ENCODE data around the gene POLR3C. TPM values are rescaled to one million over a fixed set of nuclear protein-coding genes. Genes with fewer than 3 reads are reported as not detected.

The POLR3C gene
- total RNA-seq, 2 donors from 2014 or later: 32.7 to 37.9 TPM

GRCh38 chr1:145778146-145778540 lies 45.9 kb upstream of the POLR3C start:
- peaks cover 27% of the 10 kb centered on the region for H3K4me1 Mint-ChIP-seq
- Histone ChIP-seq H3K9ac (ENCODE audit: extremely low read depth, low read length, poor library complexity, severe bottlenecking) (no peak overlapping the region), H3K9me3 (ENCODE audit: control insufficient read depth, low read length) (peaks cover 4% of the 10 kb centered on the region), H3K4me3 (ENCODE audit: low read length) (no peak overlapping the region), H3K27ac (ENCODE audit: low read depth, low read length) (no peak overlapping the region), H3K36me3 (ENCODE audit: control insufficient read depth, insufficient read depth, low read length) (peaks cover 25% of the 10 kb centered on the region), H3K4me1 (ENCODE audit: control insufficient read depth, insufficient read depth, low read length) (no peaks in the 10 kb centered on the region), H3K27me3 (ENCODE audit: control insufficient read depth, insufficient read depth, low read length, poor library complexity, severe bottlenecking) (no peaks in the 10 kb centered on the region)
- no peaks in the 10 kb centered on the region for H3K9me3 Mint-ChIP-seq
- peaks cover 28% of the 10 kb centered on the region for H3K36me3 Mint-ChIP-seq (ENCODE audit: low read depth)
- DNase-seq: no peak
- no peak for TF ChIP-seq CTCF (conservative IDR thresholded peaks at IDR 0.05)
- no peak overlapping the region for H3K4me3 Mint-ChIP-seq
- H3K27me3 Mint-ChIP-seq (ENCODE audit: insufficient read depth): no peaks in the 10 kb centered on the region
- WGBS, 2 experiments (ENCODE audit: insufficient coverage in 1 of 2, insufficient read length in 1 of 2): no CpG with 5 or more reads among the region's 1 CpG
- no peak overlapping the region for H3K27ac Mint-ChIP-seq

- Mint-ChIP-seq H3K9me3 (no peaks in the 10 kb centered on the region), H3K27ac (peak overlapping the region; percentile 63)
- no peak overlapping the region for H3K27ac ChIP-seq (ENCODE audit: low read depth, low read length)
These were observed 41.5 kb upstream of the POLR3C start for GRCh38 chr1:145782272-145783099.

GRCh38 chr1:145784409-145784808 lies 39.6 kb upstream of the POLR3C start:
- Histone ChIP-seq H3K27ac (ENCODE audit: low read depth, low read length) (no peak overlapping the region), H3K9ac (ENCODE audit: extremely low read depth, low read length, poor library complexity, severe bottlenecking) (no peak overlapping the region), H3K4me3 (ENCODE audit: low read length) (no peak overlapping the region), H3K4me1 (ENCODE audit: control insufficient read depth, insufficient read depth, low read length) (peaks cover 19% of the 10 kb centered on the region), H3K36me3 (ENCODE audit: control insufficient read depth, insufficient read depth, low read length) (peaks cover 28% of the 10 kb centered on the region), H3K9me3 (ENCODE audit: control insufficient read depth, low read length) (no peaks in the 10 kb centered on the region), H3K27me3 (ENCODE audit: control insufficient read depth, insufficient read depth, low read length, poor library complexity, severe bottlenecking) (no peaks in the 10 kb centered on the region)
- H3K27ac Mint-ChIP-seq: no peak overlapping the region
- H3K4me1 Mint-ChIP-seq: peaks cover 47% of the 10 kb centered on the region
- H3K9me3 Mint-ChIP-seq: no peaks in the 10 kb centered on the region
- no peak for DNase-seq
- H3K27me3 Mint-ChIP-seq (ENCODE audit: insufficient read depth): no peaks in the 10 kb centered on the region
- 83 to 96% methylated on average over 1 to 3 of the region's 3 CpGs for WGBS, 2 experiments (ENCODE audit: insufficient coverage in 1 of 2, insufficient read length in 1 of 2)
- no peak overlapping the region for H3K4me3 Mint-ChIP-seq
- H3K36me3 Mint-ChIP-seq (ENCODE audit: low read depth): peaks cover 29% of the 10 kb centered on the region
- TF ChIP-seq CTCF (conservative IDR thresholded peaks at IDR 0.05): no peak

More at GRCh38 chr1:145782272-145783099, 41.5 kb upstream of the POLR3C start:
- H3K4me3 ChIP-seq (ENCODE audit: low read length): no peak overlapping the region
- 92% methylated on average over 5 to 10 of the region's 10 CpGs for WGBS, 2 experiments (ENCODE audit: insufficient coverage in 1 of 2, insufficient read length in 1 of 2)
- no peak for DNase-seq
- no peak for TF ChIP-seq CTCF (conservative IDR thresholded peaks at IDR 0.05)
- peaks cover 22% of the 10 kb centered on the region for H3K36me3 ChIP-seq (ENCODE audit: control insufficient read depth, insufficient read depth, low read length)
- H3K4me1 ChIP-seq (ENCODE audit: control insufficient read depth, insufficient read depth, low read length): peaks cover 19% of the 10 kb centered on the region
- no peak overlapping the region for H3K9ac ChIP-seq (ENCODE audit: extremely low read depth, low read length, poor library complexity, severe bottlenecking)
- no peaks in the 10 kb centered on the region for H3K27me3 Mint-ChIP-seq (ENCODE audit: insufficient read depth)
- H3K27me3 ChIP-seq (ENCODE audit: control insufficient read depth, insufficient read depth, low read length, poor library complexity, severe bottlenecking): no peaks in the 10 kb centered on the region
- H3K9me3 ChIP-seq (ENCODE audit: control insufficient read depth, low read length): no peaks in the 10 kb centered on the region
- peaks cover 22% of the 10 kb centered on the region for H3K36me3 Mint-ChIP-seq (ENCODE audit: low read depth)
- peaks cover 47% of the 10 kb centered on the region for H3K4me1 Mint-ChIP-seq
- H3K4me3 Mint-ChIP-seq: no peak overlapping the region

All from endodermal cell (in vitro differentiated cells).